Neural progenitor cell (in vitro differentiated cells): ENCODE results near the gene FBXO10. TPM values are rescaled to one million over a fixed set of nuclear protein-coding genes. Genes with fewer than 3 reads are reported as not detected.

Experiments
- DNase-seq: peaks from one replicate; pipeline ENCODE4 v3.0.0-alpha.2; 2016; ENCODE audit warnings: low spot score
- H2AFZ ChIP-seq: fragments of 200-600 bp; sonication (generic); replicated peaks from 2 replicates; pipeline ENCODE4 v1.6.1; 2016; ENCODE audit warnings: antibody characterized with exemption
- H3F3A ChIP-seq: fragments of 200-600 bp; sonication (generic); 2 replicates; pipeline ENCODE4 v1.6.1; 2016; ENCODE audit warnings: antibody characterized with exemption, low read depth
- H3K27ac ChIP-seq: fragments of 200-600 bp; sonication (generic); 2 replicates; pipeline ENCODE4 v1.5.1; 2016; ENCODE audit warnings: mild to moderate bottlenecking
- H3K27me3 ChIP-seq: fragments of 200-600 bp; sonication (generic); 2 replicates; pipeline ENCODE4 v1.6.1; 2016; ENCODE audit warnings: mild to moderate bottlenecking, moderate library complexity
- H3K36me3 ChIP-seq: fragments of 200-600 bp; sonication (generic); 2 replicates; pipeline ENCODE4 v1.5.1; 2016
- H3K4me1 ChIP-seq: fragments of 200-600 bp; sonication (generic); 2 replicates; pipeline ENCODE4 v1.6.1; 2016; ENCODE audit warnings: mixed run types
- H3K4me2 ChIP-seq: fragments of 200-600 bp; sonication (generic); 2 replicates; pipeline ENCODE4 v1.6.1; 2016
- H3K4me3 ChIP-seq: fragments of 200-600 bp; sonication (generic); 2 replicates; pipeline ENCODE4 v1.5.1; 2016
- H3K79me2 ChIP-seq: fragments of 200-600 bp; sonication (generic); 2 replicates; pipeline ENCODE4 v1.6.1; 2016; ENCODE audit warnings: low read depth
- H3K9ac ChIP-seq: fragments of 200-600 bp; sonication (generic); 2 replicates; pipeline ENCODE4 v1.6.1; 2016
- H3K9me3 ChIP-seq: fragments of 200-600 bp; sonication (generic); 2 replicates; pipeline ENCODE4 v1.5.1; 2016; ENCODE audit warnings: low read depth
- H4K20me1 ChIP-seq: fragments of 200-600 bp; sonication (generic); 2 replicates; pipeline ENCODE4 v1.6.1; 2016; ENCODE audit warnings: low read depth
- H3K27ac Mint-ChIP-seq: 3 replicates; pipeline ENCODE4 v1.8.0; 2021; ENCODE audit warnings: mixed read lengths
- H3K27me3 Mint-ChIP-seq: 2 replicates; pipeline ENCODE4 v1.8.0; 2022; ENCODE audit warnings: low read depth, mild to moderate bottlenecking, inconsistent platforms, moderate library complexity, mixed read lengths; ENCODE audit not compliant: insufficient read depth
- H3K36me3 Mint-ChIP-seq: 3 replicates; pipeline ENCODE4 v1.8.0; 2021; ENCODE audit warnings: mixed read lengths
- H3K4me1 Mint-ChIP-seq: 3 replicates; pipeline ENCODE4 v1.8.0; 2021; ENCODE audit warnings: mixed read lengths
- H3K4me3 Mint-ChIP-seq: 3 replicates; pipeline ENCODE4 v1.8.0; 2021; ENCODE audit warnings: mild to moderate bottlenecking, moderate library complexity, mixed read lengths
- H3K9me3 Mint-ChIP-seq: 3 replicates; pipeline ENCODE4 v1.8.0; 2020; ENCODE audit warnings: mixed read lengths
- EZH2 ChIP-seq: fragments of 200-600 bp; sonication (generic); IDR thresholded peaks from 2 replicates; pipeline ENCODE4 v1.6.1; 2017; ENCODE audit warnings: antibody characterized with exemption, mild to moderate bottlenecking, moderate library complexity
- EZH2phosphoT487 ChIP-seq: fragments of 200-600 bp; sonication (generic); IDR thresholded peaks from 2 replicates; pipeline ENCODE4 v1.6.1; 2017; ENCODE audit warnings: antibody characterized with exemption
- total RNA-seq: library from RNA; depleted of rRNA; stranded (reverse); fragments of >200 nt; gene quantifications from 2 replicates; pipeline ENCODE4 v1.2.3, GENCODE V29; 2015; ENCODE audit warnings: low replicate concordance
- TF ChIP-seq, protein P1 (sequence below): fragments of 200-600 bp; sonication (generic); IDR thresholded peaks from 2 replicates; pipeline ENCODE4 v1.5.1; 2017; ENCODE audit warnings: antibody characterized with exemption, mild to moderate bottlenecking

Gene FBXO10
- total RNA-seq, 1 donor from 2014 or later, result 13.4 TPM

DNA sequence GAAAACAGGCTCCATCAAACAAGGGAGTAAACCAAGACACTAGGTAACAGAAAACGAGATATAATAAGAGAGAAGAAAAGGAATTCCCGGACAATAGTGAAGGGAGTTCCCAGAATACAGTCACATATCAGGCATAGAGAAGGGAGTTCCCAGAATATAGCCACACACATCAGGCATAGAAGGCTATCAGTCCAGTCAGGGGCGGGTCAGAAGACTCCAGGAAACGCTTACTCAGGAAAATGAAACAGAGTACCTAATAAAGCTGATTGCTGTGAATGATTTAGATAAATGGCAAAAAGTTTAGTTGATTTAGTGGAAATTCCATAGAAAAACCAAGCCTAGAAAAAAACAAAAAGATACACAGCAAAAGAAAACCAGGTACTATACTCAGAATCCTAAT lies 11.3 kb upstream of the FBXO10 start:
- no peak overlapping the region for H3K4me2 ChIP-seq
- peaks cover 30% of the 10 kb centered on the region for H3K36me3 ChIP-seq
- H3K27ac Mint-ChIP-seq, result no peak overlapping the region
- no peaks in the 10 kb centered on the region for H3K9me3 ChIP-seq
- peaks cover 44% of the 10 kb centered on the region for H3K79me2 ChIP-seq
- no peak overlapping the region for H3K4me3 ChIP-seq
- H4K20me1 ChIP-seq, result peaks cover 18% of the 10 kb centered on the region
- H3K9ac ChIP-seq, result no peak overlapping the region
- TF ChIP-seq, protein P1, sequence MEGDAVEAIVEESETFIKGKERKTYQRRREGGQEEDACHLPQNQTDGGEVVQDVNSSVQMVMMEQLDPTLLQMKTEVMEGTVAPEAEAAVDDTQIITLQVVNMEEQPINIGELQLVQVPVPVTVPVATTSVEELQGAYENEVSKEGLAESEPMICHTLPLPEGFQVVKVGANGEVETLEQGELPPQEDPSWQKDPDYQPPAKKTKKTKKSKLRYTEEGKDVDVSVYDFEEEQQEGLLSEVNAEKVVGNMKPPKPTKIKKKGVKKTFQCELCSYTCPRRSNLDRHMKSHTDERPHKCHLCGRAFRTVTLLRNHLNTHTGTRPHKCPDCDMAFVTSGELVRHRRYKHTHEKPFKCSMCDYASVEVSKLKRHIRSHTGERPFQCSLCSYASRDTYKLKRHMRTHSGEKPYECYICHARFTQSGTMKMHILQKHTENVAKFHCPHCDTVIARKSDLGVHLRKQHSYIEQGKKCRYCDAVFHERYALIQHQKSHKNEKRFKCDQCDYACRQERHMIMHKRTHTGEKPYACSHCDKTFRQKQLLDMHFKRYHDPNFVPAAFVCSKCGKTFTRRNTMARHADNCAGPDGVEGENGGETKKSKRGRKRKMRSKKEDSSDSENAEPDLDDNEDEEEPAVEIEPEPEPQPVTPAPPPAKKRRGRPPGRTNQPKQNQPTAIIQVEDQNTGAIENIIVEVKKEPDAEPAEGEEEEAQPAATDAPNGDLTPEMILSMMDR, result no peak
- no peak for TF ChIP-seq EZH2
- no peak for TF ChIP-seq EZH2phosphoT487
- peaks cover 22% of the 10 kb centered on the region for H3K4me1 Mint-ChIP-seq
- no peaks in the 10 kb centered on the region for H3K27me3 Mint-ChIP-seq
- no peak overlapping the region for H3K27ac ChIP-seq
- H3K36me3 Mint-ChIP-seq, result peaks cover 19% of the 10 kb centered on the region
- H2AFZ ChIP-seq, result no peak overlapping the region
- H3K27me3 ChIP-seq, result peaks cover under 1% of the 10 kb centered on the region
- H3K4me1 ChIP-seq, result peaks cover 10% of the 10 kb centered on the region
- peaks cover 24% of the 10 kb centered on the region for H3F3A ChIP-seq
- no peak overlapping the region for H3K4me3 Mint-ChIP-seq
- no peaks in the 10 kb centered on the region for H3K9me3 Mint-ChIP-seq
- DNase-seq, result no peak

DNA sequence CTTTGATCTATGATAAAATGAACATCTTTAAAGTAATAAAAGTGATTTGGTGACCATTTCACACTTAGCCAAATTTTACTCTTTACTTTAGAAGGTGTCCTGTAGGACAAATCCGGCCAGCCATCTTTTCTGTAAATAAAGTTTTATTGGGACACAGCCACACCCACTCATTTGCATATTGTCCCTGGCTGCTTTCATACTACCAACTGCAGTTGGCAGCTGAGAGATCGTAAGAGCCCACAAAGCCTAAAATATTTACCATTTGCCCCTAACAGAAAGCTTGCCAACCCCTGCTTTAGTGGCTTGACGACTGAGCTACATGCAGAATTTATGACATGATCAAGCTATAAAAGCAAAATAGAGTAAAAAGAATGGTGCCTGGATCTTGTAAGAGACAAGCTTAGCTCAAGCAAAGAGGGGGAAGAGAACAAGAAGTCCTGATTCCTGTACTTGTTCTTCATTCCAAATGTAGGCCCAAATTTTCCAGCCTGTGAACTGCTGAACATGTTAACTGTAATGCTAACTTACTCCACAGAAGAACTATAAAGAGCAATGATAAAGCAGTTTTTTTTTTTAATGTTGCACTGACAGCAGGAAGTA lies 7.4 kb upstream of the FBXO10 start:
- no peaks in the 10 kb centered on the region for H4K20me1 ChIP-seq
- no peaks in the 10 kb centered on the region for H3K4me1 ChIP-seq
- TF ChIP-seq, protein P1, result no peak
- TF ChIP-seq EZH2phosphoT487, result no peak
- no peak for TF ChIP-seq EZH2
- H3K9ac ChIP-seq, result no peak overlapping the region
- DNase-seq, result no peak
- no peak overlapping the region for H2AFZ ChIP-seq
- Mint-ChIP-seq H3K36me3 (peaks cover 20% of the 10 kb centered on the region), H3K27me3 (no peaks in the 10 kb centered on the region), H3K4me3 (no peak overlapping the region), H3K9me3 (no peaks in the 10 kb centered on the region), H3K27ac (no peak overlapping the region), H3K4me1 (no peaks in the 10 kb centered on the region)
- peaks cover 15% of the 10 kb centered on the region for H3K79me2 ChIP-seq
- H3K36me3 ChIP-seq, result peaks cover 36% of the 10 kb centered on the region
- no peaks in the 10 kb centered on the region for H3K27me3 ChIP-seq
- no peaks in the 10 kb centered on the region for H3K9me3 ChIP-seq
- no peak overlapping the region for H3K27ac ChIP-seq
- H3F3A ChIP-seq, result peaks cover 19% of the 10 kb centered on the region
- no peak overlapping the region for H3K4me2 ChIP-seq
- H3K4me3 ChIP-seq, result no peak overlapping the region

DNA sequence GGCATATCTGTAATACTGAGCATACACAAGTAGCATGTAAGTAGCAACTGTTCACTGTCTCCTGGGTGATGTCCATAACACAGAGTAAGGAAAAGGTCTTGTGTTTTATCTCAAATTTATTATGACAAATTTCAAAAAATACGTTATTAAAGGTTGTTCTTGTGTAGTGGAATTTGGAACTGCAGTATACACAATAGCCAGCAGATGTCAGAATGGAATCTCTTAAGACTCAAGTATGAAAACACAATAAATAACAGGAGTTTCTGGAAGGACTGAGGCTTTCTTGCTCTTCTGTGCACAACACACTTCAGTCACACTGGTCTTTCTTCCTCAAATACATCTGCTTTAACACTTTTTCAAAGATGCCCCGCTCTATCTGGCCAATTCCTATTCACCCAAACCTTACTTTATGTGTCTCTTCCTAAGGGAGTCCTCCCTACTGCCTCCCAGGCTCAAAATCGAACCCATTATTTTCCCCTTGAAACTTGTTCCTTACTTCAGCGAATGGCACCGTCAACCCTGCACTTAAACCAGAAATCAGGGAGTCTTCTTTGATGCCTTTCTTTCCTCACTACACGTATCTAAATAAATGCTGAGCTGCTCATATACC lies 6.5 kb upstream of the FBXO10 start:
- Histone ChIP-seq H3K9ac (no peak overlapping the region), H2AFZ (no peak overlapping the region), H3K27ac (no peak overlapping the region), H4K20me1 (no peaks in the 10 kb centered on the region), H3K4me2 (no peak overlapping the region), H3K27me3 (no peaks in the 10 kb centered on the region), H3K4me1 (no peaks in the 10 kb centered on the region), H3K9me3 (no peaks in the 10 kb centered on the region), H3F3A (peaks cover 20% of the 10 kb centered on the region), H3K4me3 (no peak overlapping the region), H3K79me2 (peaks cover 15% of the 10 kb centered on the region), H3K36me3 (peaks cover 27% of the 10 kb centered on the region)
- Mint-ChIP-seq H3K27me3 (no peaks in the 10 kb centered on the region), H3K9me3 (no peaks in the 10 kb centered on the region), H3K36me3 (peaks cover 17% of the 10 kb centered on the region), H3K4me1 (no peaks in the 10 kb centered on the region), H3K27ac (no peak overlapping the region), H3K4me3 (no peak overlapping the region)
- DNase-seq, result peak; percentile 55
- TF ChIP-seq, protein P1, result peak; percentile 63
- no peak for TF ChIP-seq EZH2
- no peak for TF ChIP-seq EZH2phosphoT487
